ENCODE measurements around the gene RNLS. TPM values are rescaled to one million over a fixed set of nuclear protein-coding genes. Genes with fewer than 3 reads are reported as not detected.
"Not testable (repeated sequence)": the region's sequence is repeated elsewhere in the genome, so short reads cannot be mapped to it uniquely, and the experiment has no call there.

Gene RNLS
- polyA plus RNA-seq, 3 donors, result 16.1 to 20.0 (median 16.2) TPM

- DNase-seq (ENCODE audit: extremely low read depth in 1 of 11, low read depth in 9 of 11, low spot score in 4 of 11), result no peak
These were observed 289.4 kb downstream of the RNLS start for GRCh38 chr10:88293651-88294230.

- no peak for DNase-seq (ENCODE audit: extremely low read depth in 1 of 11, low read depth in 9 of 11, low spot score in 4 of 11)
These were observed 290.0 kb downstream of the RNLS start for GRCh38 chr10:88293073-88293472.

GRCh38 chr10:88292185-88292514, 291.0 kb downstream of the RNLS start:
- no peak for DNase-seq (ENCODE audit: extremely low read depth in 1 of 11, low read depth in 9 of 11, low spot score in 4 of 11)

GRCh38 chr10:88291289-88292184, 291.6 kb downstream of the RNLS start:
- DNase-seq (ENCODE audit: extremely low read depth in 1 of 11, low read depth in 9 of 11, low spot score in 4 of 11), result no peak

GRCh38 chr10:88289342-88289741, 293.8 kb downstream of the RNLS start:
- no peak for DNase-seq (ENCODE audit: extremely low read depth in 1 of 11, low read depth in 9 of 11, low spot score in 4 of 11)

- no peak for DNase-seq (ENCODE audit: extremely low read depth in 1 of 11, low read depth in 9 of 11, low spot score in 4 of 11)
These were observed 294.6 kb downstream of the RNLS start for GRCh38 chr10:88288320-88289059.

GRCh38 chr10:88286030-88286429, 297.1 kb downstream of the RNLS start:
- DNase-seq (ENCODE audit: extremely low read depth in 1 of 11, low read depth in 9 of 11, low spot score in 4 of 11), result no peak

GRCh38 chr10:88281592-88282347, 301.3 kb downstream of the RNLS start:
- DNase-seq (ENCODE audit: extremely low read depth in 1 of 11, low read depth in 9 of 11, low spot score in 4 of 11), result no peak

- DNase-seq (ENCODE audit: extremely low read depth in 1 of 11, low read depth in 9 of 11, low spot score in 4 of 11), result no peak
These were observed 302.6 kb downstream of the RNLS start for GRCh38 chr10:88280518-88280917.

GRCh38 chr10:88278912-88279311, 304.2 kb downstream of the RNLS start:
- DNase-seq (ENCODE audit: extremely low read depth in 1 of 11, low read depth in 9 of 11, low spot score in 4 of 11), result no peak

- DNase-seq (ENCODE audit: extremely low read depth in 1 of 11, low read depth in 9 of 11, low spot score in 4 of 11), result not testable (repeated sequence)
These were observed 306.2 kb downstream of the RNLS start for GRCh38 chr10:88276945-88277344.

GRCh38 chr10:88274286-88274685, 308.8 kb downstream of the RNLS start:
- DNase-seq (ENCODE audit: extremely low read depth in 1 of 11, low read depth in 9 of 11, low spot score in 4 of 11), result no peak

- no peak for DNase-seq (ENCODE audit: extremely low read depth in 1 of 11, low read depth in 9 of 11, low spot score in 4 of 11)
These were observed 309.6 kb downstream of the RNLS start for GRCh38 chr10:88273567-88273966.

- no peak for DNase-seq (ENCODE audit: extremely low read depth in 1 of 11, low read depth in 9 of 11, low spot score in 4 of 11)
These were observed 311.2 kb downstream of the RNLS start for GRCh38 chr10:88271761-88272543.

- DNase-seq (ENCODE audit: extremely low read depth in 1 of 11, low read depth in 9 of 11, low spot score in 4 of 11), result no peak
These were observed 312.0 kb downstream of the RNLS start for GRCh38 chr10:88270871-88271713.

GRCh38 chr10:88270061-88270808, 312.9 kb downstream of the RNLS start:
- no peak for DNase-seq (ENCODE audit: extremely low read depth in 1 of 11, low read depth in 9 of 11, low spot score in 4 of 11)

GRCh38 chr10:88262591-88263234, 320.4 kb downstream of the RNLS start:
- DNase-seq (ENCODE audit: extremely low read depth in 1 of 11, low read depth in 9 of 11, low spot score in 4 of 11), result no peak

All from renal cortex interstitium (tissue), 11 donors.